HEK293 (cell line): ENCODE results near the gene UBR4.

Experiments used
- CTCF ChIA-PET: fragments of 350-600 bp; formaldehyde crosslinking; extraction: SDS; loops from one replicate; lab custom pipeline; 2021; ENCODE audit warnings: antibody characterized with exemption; lab: Yijun Ruan, JAX
- POLR2A ChIA-PET: fragments of 300-600 bp; formaldehyde crosslinking; extraction: SDS; loops from one replicate; lab custom pipeline; 2020; ENCODE audit warnings: antibody characterized with exemption, inconsistent platforms; lab: Yijun Ruan, JAX
- H3K27ac ChIP-seq: fragments of 200-500 bp; sonication (Bioruptor generic); 2 replicates; pipeline ENCODE4 v1.5.1; 2014; ENCODE audit warnings: low read depth, low read length, control low read depth, inconsistent platforms; ENCODE audit errors: extremely low read depth
- H3K36me3 ChIP-seq, 2 experiments: fragments of 200-500 bp in 1 of 2; sonication (Bioruptor generic) in 1 of 2; 1 replicate in 1 of 2; 2 replicates in 1 of 2; pipeline ENCODE4 v1.5.1; 2014 to 2017; ENCODE audit warnings: inconsistent platforms in 2 of 2, low read length in 2 of 2; ENCODE audit not compliant: control insufficient read depth in 2 of 2, insufficient read depth in 1 of 2
- H3K4me1 ChIP-seq: fragments of 200-500 bp; sonication (Bioruptor generic); 2 replicates; pipeline ENCODE4 v1.5.1; 2014; ENCODE audit warnings: mild to moderate bottlenecking, low read length, inconsistent platforms; ENCODE audit not compliant: control insufficient read depth, insufficient read depth
- H3K4me3 ChIP-seq: 2 replicates; pipeline ENCODE4 v1.5.1; 2011; ENCODE audit warnings: low read depth, mild to moderate bottlenecking, control low read depth, low read length, moderate library complexity
- H3K9me3 ChIP-seq: fragments of 200-500 bp; sonication (Bioruptor generic); 2 replicates; pipeline ENCODE4 v1.5.1; 2014; ENCODE audit warnings: low read depth, low read length, inconsistent platforms; ENCODE audit not compliant: control insufficient read depth, insufficient read depth
- GLI4 ChIP-seq: fragments of 450-650 bp; formaldehyde crosslinking; IDR thresholded peaks from 2 replicates; pipeline ENCODE4 v1.5.1; 2016; ENCODE audit warnings: missing biosample characterization, missing genetic modification characterization
- PATZ1 ChIP-seq: fragments of 450-650 bp; formaldehyde crosslinking; IDR thresholded peaks from 2 replicates; pipeline ENCODE4 v1.5.1; 2016; ENCODE audit warnings: missing biosample characterization, missing genetic modification characterization
- PRDM4 ChIP-seq: fragments of 450-650 bp; formaldehyde crosslinking; IDR thresholded peaks from 2 replicates; pipeline ENCODE4 v1.5.1; 2017; ENCODE audit warnings: missing biosample characterization, missing genetic modification characterization
- SETDB1 ChIP-seq: IDR thresholded peaks from one replicate; pipeline ENCODE4 v1.6.1; 2017; ENCODE audit warnings: mild to moderate bottlenecking, low read length, moderate library complexity, mixed read lengths; ENCODE audit not compliant: insufficient read length
- ZBTB6 ChIP-seq: fragments of 450-650 bp; formaldehyde crosslinking; IDR thresholded peaks from 2 replicates; pipeline ENCODE4 v1.5.1; 2017; ENCODE audit warnings: missing biosample characterization, missing genetic modification characterization
- ZFP69B ChIP-seq: fragments of 450-650 bp; formaldehyde crosslinking; IDR thresholded peaks from 2 replicates; pipeline ENCODE4 v1.5.1; 2016; ENCODE audit warnings: missing biosample characterization, missing genetic modification characterization
- ZIC2 ChIP-seq: fragments of 450-650 bp; formaldehyde crosslinking; IDR thresholded peaks from 2 replicates; pipeline ENCODE4 v1.5.1; 2016; ENCODE audit warnings: missing biosample characterization, missing genetic modification characterization
- ZNF132 ChIP-seq: fragments of 450-650 bp; formaldehyde crosslinking; IDR thresholded peaks from 2 replicates; pipeline ENCODE4 v1.5.1; 2017; ENCODE audit warnings: missing biosample characterization, missing genetic modification characterization, borderline replicate concordance
- ZNF239 ChIP-seq: fragments of 450-650 bp; formaldehyde crosslinking; IDR thresholded peaks from 2 replicates; pipeline ENCODE4 v1.5.1; 2016; ENCODE audit warnings: missing biosample characterization, missing genetic modification characterization
- ZNF248 ChIP-seq: fragments of 450-650 bp; formaldehyde crosslinking; IDR thresholded peaks from 2 replicates; pipeline ENCODE4 v1.5.1; 2017; ENCODE audit warnings: missing biosample characterization, missing genetic modification characterization
- ZNF341 ChIP-seq: fragments of 450-650 bp; formaldehyde crosslinking; IDR thresholded peaks from 2 replicates; pipeline ENCODE4; 2016; ENCODE audit warnings: low read depth, missing biosample characterization, missing genetic modification characterization
- ZNF549 ChIP-seq: fragments of 450-650 bp; IDR thresholded peaks from 2 replicates; pipeline ENCODE4 v1.5.1; 2018; ENCODE audit warnings: missing biosample characterization, missing genetic modification characterization, mild to moderate bottlenecking, inconsistent platforms, moderate library complexity
- ZNF600 ChIP-seq: fragments of 450-650 bp; formaldehyde crosslinking; IDR thresholded peaks from 2 replicates; pipeline ENCODE4 v1.5.1; 2016; ENCODE audit warnings: missing biosample characterization, missing genetic modification characterization
- ZNF660 ChIP-seq: fragments of 450-650 bp; IDR thresholded peaks from 2 replicates; pipeline ENCODE4 v1.5.1; 2018; ENCODE audit warnings: missing biosample characterization, mild to moderate bottlenecking, missing genetic modification characterization
- ZNF692 ChIP-seq: fragments of 450-650 bp; formaldehyde crosslinking; IDR thresholded peaks from 2 replicates; pipeline ENCODE4 v1.5.1; 2016; ENCODE audit warnings: missing biosample characterization, missing genetic modification characterization
- ZNF792 ChIP-seq: fragments of 450-650 bp; formaldehyde crosslinking; IDR thresholded peaks from 2 replicates; pipeline ENCODE4 v1.5.1; 2016; ENCODE audit warnings: missing biosample characterization, missing genetic modification characterization

UBR4 gene

GRCh38 chr1:19073311-19074186 lies 136.5 kb downstream of the UBR4 start (continued):
- TF ChIP-seq ZIC2 (tag by site-specific recombination) (peak; percentile 65), PATZ1 (tag by site-specific recombination) (0 out of 2 replicates have a peak, but pooled peaks have one; percentile 26), ZNF792 (tag by site-specific recombination) (no peak), ZNF239 (tag by site-specific recombination) (no peak), ZNF248 (no peak), ZNF549 (no peak), GLI4 (tag by site-specific recombination) (no peak), ZNF600 (tag by site-specific recombination) (peak; percentile 34; the same call in 1 of the 2 replicates), ZNF341 (tag by site-specific recombination) (no peak), SETDB1 (no peak)

- ChIA-PET POLR2A (no interaction called here), CTCF (interaction anchor here (1.0 to 6.3 kb wide), 3 partner anchors 115 to 165 kb away, joined by 3 to 29 read pairs (median 4); no protein-coding TSS in a partner anchor)
- no peaks in the 10 kb centered on the region for H3K9me3 ChIP-seq
- H3K36me3 ChIP-seq = peaks cover 11 to 50% of the 10 kb centered on the region in 2 experiments
- no peaks in the 10 kb centered on the region for H3K4me1 ChIP-seq
- TF ChIP-seq ZFP69B (tag by site-specific recombination) (peak; percentile 73; the same call in 1 of the 2 replicates), ZNF660 (tag by site-specific recombination) (no peak), PRDM4 (tag by site-specific recombination) (0 out of 2 replicates have a peak, but pooled peaks have one; percentile 1), ZNF692 (0 out of 2 replicates have a peak, but pooled peaks have one; percentile 60), ZNF341 (tag by site-specific recombination) (peak; percentile 15), ZNF132 (tag by site-specific recombination) (no peak), ZBTB6 (peak; percentile 70)
- no peak overlapping the region for H3K27ac ChIP-seq
- no peak overlapping the region for H3K4me3 ChIP-seq
These were observed 137.6 kb downstream of the UBR4 start for GRCh38 chr1:19072285-19072981.
